Measurements from ENCODE around the gene PRPF4. TPM values are rescaled to one million over a fixed set of nuclear protein-coding genes. Genes with fewer than 3 reads are reported as not detected.
"Not testable (repeated sequence)": the region's sequence is repeated elsewhere in the genome, so short reads cannot be mapped to it uniquely, and the experiment has no call there.

PRPF4 gene
- 10 to 100 TPM; 65.9 to 66.3 TPM for total RNA-seq

DNA sequence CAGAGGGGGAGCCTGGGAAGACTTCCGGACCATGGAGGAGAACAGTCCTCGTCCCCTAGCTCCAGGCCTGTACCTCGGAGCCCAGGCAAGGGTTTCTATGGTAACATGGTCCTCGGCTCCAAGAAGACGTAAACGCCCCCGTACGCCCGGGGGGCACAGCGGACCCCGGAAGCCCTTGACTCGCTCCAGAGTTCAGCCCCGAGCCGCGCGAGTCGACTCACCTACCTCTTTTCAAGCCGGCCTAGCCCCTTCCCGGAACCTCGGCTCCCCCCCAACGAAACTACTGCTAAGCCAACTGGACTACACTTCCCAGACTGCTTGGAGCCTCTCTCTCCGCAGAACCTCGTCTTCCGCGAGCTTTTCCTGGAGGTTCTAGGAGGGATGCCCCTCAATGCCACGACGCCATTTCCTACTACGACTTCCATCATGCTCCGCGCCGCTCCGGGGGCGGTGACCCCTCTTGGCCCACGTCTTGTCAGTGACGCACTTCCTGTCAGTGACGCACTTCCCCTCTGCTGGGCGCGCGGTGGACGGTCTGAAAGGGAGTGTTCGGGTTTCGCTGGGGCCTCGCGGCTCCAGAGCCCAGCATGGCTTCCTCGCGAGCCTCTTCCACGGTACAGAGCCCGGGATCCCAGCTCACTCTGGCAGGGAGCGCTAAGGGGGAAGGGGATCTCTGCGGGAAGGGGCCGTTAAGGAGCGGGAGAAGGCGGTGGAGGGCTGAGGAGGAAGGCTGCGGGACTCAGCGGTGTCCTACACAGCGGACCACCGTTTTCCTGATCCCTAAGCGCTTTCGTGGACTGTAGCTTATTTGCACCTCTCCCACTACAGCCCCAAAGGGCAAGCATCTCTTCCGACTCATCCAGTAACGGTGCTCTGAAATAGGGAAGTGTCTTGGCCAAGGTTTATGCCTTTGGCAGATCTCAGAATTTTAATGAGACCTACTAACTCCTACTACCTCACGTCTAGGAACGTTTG, at the start of gene PRPF4, which contains the start of gene CDC26:
Gene PRPF4, plus strand, starts transcription at position 502 of the 975 bp plus-strand sequence. Its CDS starts 86 bp downstream, at position 588.
Gene CDC26, minus strand, starts transcription at position 416 of the 975 bp plus-strand sequence. CDS start 3,065 bp downstream, outside the sequence.
- peaks cover 18% of the 10 kb centered on the region for H3K36me3 Mint-ChIP-seq
- H3K4me3 Mint-ChIP-seq: no peak within 1 kb of the TSS
- no peaks in the 10 kb centered on the region for H3K27me3 Mint-ChIP-seq
- peaks cover 26% of the 10 kb centered on the region for H3K4me1 Mint-ChIP-seq
- no peaks in the 10 kb centered on the region for H3K9me3 Mint-ChIP-seq
- DNase-seq: peak; percentile 97
- H3K27ac Mint-ChIP-seq: no peak within 1 kb of the TSS

DNA sequence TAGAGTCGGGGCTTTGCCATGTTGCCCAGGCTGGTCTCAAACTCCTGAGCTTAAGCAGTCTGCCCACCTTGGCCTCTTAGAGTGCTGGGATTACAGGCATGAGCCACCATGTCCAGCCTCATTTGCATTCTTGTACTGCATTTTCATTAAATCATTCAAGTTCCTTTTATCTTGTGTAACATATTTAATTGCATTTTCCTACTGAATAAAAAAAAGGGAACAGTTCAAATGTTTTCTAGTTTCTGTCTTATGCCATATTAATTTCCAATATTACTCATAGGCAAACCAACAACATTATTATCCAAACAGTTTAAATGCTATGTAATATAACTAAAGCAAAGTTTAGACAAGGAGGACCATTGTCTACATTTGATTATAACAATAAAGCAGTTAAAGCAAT, 48.0 kb upstream of the PRPF4 start:
- no peak overlapping the region for H3K4me3 Mint-ChIP-seq
- H3K27me3 Mint-ChIP-seq: no peaks in the 10 kb centered on the region
- peaks cover 10% of the 10 kb centered on the region for H3K36me3 Mint-ChIP-seq
- no peak overlapping the region for H3K27ac Mint-ChIP-seq
- no peak for DNase-seq
- H3K9me3 Mint-ChIP-seq: no peaks in the 10 kb centered on the region
- H3K4me1 Mint-ChIP-seq: peaks cover 22% of the 10 kb centered on the region

- DNase-seq: no peak
- Mint-ChIP-seq H3K9me3 (no peaks in the 10 kb centered on the region), H3K27me3 (no peaks in the 10 kb centered on the region), H3K4me3 (no peak overlapping the region), H3K27ac (no peak overlapping the region), H3K36me3 (peaks cover 10% of the 10 kb centered on the region), H3K4me1 (peaks cover 20% of the 10 kb centered on the region)
Measured at GRCh38 chr9:113228130-113228665, 47.3 kb upstream of the PRPF4 start.

DNA sequence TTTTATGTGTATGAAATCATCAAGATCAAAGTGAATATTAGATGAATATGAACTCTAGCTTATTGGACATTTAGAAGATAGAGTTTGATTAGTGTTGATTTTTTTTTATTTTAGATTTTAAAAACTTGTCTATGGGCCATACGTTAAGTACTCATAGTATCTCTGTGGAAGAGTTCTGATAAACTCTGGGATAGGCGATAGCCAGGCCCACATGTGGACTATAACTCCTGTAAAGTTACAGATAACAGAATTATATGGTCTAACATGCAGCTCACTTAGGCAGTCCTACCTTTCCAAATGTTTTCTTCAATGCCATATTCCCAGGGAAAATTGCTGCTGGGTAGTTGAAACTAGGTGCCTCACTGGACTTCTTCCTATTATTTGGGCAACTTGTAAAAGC, 43.8 kb upstream of the PRPF4 start:
- Mint-ChIP-seq H3K4me3 (no peak overlapping the region), H3K27ac (no peak overlapping the region), H3K36me3 (peaks cover 2% of the 10 kb centered on the region), H3K9me3 (no peaks in the 10 kb centered on the region), H3K4me1 (peaks cover 20% of the 10 kb centered on the region), H3K27me3 (no peaks in the 10 kb centered on the region)
- no peak for DNase-seq

- not testable (repeated sequence) for DNase-seq, H3K4me3 Mint-ChIP-seq, H3K36me3 Mint-ChIP-seq, H3K9me3 Mint-ChIP-seq, H3K27ac Mint-ChIP-seq, H3K27me3 Mint-ChIP-seq
- peaks cover 12% of the 10 kb centered on the region for H3K4me1 Mint-ChIP-seq
Measured at GRCh38 chr9:113235701-113236255, 39.7 kb upstream of the PRPF4 start.

GRCh38 chr9:113237026-113237425, 38.4 kb upstream of the PRPF4 start:
- Mint-ChIP-seq H3K36me3 (peaks cover 2% of the 10 kb centered on the region), H3K27me3 (no peaks in the 10 kb centered on the region), H3K9me3 (no peaks in the 10 kb centered on the region), H3K4me3 (no peak overlapping the region), H3K27ac (no peak overlapping the region), H3K4me1 (peaks cover 11% of the 10 kb centered on the region)
- DNase-seq: no peak

DNA sequence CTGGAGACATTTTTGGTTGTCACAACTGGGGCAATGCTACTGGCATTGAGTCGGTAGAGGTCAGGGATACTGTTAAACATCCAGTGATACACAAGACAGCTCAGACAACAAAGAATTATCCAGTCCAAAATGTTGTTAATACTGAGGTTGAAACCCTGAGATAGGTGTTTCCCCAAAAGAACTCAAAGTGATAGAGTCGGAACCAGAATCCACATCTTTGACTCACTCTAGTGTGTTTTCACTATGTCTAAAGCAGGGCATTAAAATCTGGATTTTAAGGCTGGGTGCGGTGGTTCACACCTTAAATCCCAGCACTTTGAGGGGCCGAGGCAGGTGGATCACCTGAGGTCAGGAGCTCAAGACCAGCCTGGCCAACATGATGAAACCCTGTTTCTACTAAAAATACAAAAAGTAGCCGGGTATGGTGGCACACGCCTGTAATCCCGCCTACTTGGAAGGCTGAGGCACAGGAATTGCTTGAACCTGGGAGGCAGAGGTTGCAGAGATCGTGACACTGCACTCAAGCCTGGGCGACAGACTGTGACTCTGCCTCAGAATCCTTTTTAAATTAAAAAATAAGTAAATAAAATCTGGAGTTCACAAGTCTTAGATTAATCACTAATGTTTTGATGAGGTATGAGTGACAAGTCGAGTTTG, 37.1 kb upstream of the PRPF4 start:
- Mint-ChIP-seq H3K36me3 (peaks cover 2% of the 10 kb centered on the region), H3K27ac (no peak overlapping the region), H3K4me3 (no peak overlapping the region), H3K9me3 (no peaks in the 10 kb centered on the region), H3K4me1 (peaks cover 6% of the 10 kb centered on the region), H3K27me3 (no peaks in the 10 kb centered on the region)
- DNase-seq: no peak

DNA sequence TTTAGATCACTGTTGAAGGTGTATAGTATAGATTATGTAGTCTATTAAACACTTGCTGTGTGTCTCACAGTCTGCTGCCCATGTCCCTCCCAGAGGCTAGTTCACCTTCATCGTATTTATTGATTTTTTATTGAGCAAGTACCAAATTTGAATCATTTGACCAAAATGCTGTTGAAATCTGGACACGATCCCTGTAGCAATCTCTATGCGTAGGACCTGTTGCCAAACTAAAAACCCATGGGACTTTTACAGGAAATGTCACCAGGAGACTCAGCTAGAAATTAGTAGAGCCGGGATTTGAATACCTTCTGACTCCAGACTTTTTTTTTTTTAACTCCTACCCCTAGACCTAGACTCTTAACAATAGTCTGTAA, 36.6 kb upstream of the PRPF4 start:
- no peak overlapping the region for H3K27ac Mint-ChIP-seq
- H3K36me3 Mint-ChIP-seq: peaks cover 2% of the 10 kb centered on the region
- H3K4me3 Mint-ChIP-seq: no peak overlapping the region
- H3K27me3 Mint-ChIP-seq: no peaks in the 10 kb centered on the region
- peaks cover 6% of the 10 kb centered on the region for H3K4me1 Mint-ChIP-seq
- H3K9me3 Mint-ChIP-seq: no peaks in the 10 kb centered on the region
- DNase-seq: no peak

GRCh38 chr9:113241161-113241560, 34.3 kb upstream of the PRPF4 start:
- DNase-seq: no peak
- no peaks in the 10 kb centered on the region for H3K9me3 Mint-ChIP-seq
- no peaks in the 10 kb centered on the region for H3K27me3 Mint-ChIP-seq
- H3K27ac Mint-ChIP-seq: no peak overlapping the region
- H3K36me3 Mint-ChIP-seq: peaks cover 2% of the 10 kb centered on the region
- H3K4me1 Mint-ChIP-seq: peaks cover 6% of the 10 kb centered on the region
- no peak overlapping the region for H3K4me3 Mint-ChIP-seq

DNA sequence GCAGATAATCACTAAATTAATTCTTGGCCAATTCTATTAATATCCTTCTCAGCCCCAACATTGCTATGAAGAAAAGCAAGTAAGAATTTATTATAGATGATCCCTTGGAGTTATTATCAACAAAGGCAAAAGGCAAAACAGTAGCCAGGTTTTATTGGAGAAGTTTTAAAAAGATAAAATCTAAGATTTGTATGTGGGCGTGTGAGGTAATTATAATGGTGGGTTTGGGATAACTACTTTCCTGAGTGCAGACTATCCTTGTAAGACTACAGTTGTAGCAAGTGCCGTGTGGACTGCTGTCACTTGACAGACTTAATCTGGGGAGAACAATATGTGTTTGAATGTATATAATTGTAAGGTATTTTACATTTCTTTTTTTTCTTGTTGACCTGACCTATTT, 30.9 kb upstream of the PRPF4 start:
- Mint-ChIP-seq H3K27me3 (no peaks in the 10 kb centered on the region), H3K36me3 (peaks cover 8% of the 10 kb centered on the region), H3K27ac (no peak overlapping the region), H3K9me3 (peaks cover 2% of the 10 kb centered on the region), H3K4me3 (no peak overlapping the region), H3K4me1 (no peaks in the 10 kb centered on the region)
- no peak for DNase-seq

DNA sequence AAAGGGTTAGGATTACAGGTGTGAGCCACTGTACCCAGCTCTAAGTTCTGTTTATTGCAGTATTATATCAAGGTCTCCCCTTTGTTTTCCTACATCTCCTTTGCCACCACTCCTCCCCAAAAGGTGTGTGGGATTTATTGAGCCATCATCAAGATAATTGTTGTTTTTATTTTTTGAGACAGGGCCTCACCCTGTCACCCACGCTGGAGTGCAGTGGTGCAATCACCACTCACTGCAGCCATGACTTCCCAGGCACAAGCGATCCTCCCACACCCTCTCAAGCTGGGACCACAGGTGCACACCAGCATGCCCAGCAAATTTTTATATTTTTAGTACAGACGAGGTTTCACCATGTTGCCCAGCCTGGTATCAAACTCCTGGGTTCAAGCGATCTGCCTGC, 29.6 kb upstream of the PRPF4 start:
- H3K27ac Mint-ChIP-seq: no peak overlapping the region
- no peak for DNase-seq
- H3K9me3 Mint-ChIP-seq: peaks cover 2% of the 10 kb centered on the region
- peaks cover 7% of the 10 kb centered on the region for H3K36me3 Mint-ChIP-seq
- H3K4me1 Mint-ChIP-seq: no peaks in the 10 kb centered on the region
- no peak overlapping the region for H3K4me3 Mint-ChIP-seq
- no peaks in the 10 kb centered on the region for H3K27me3 Mint-ChIP-seq

- H3K9me3 Mint-ChIP-seq: peaks cover 2% of the 10 kb centered on the region
- H3K4me3 Mint-ChIP-seq: no peak overlapping the region
- DNase-seq: no peak
- H3K36me3 Mint-ChIP-seq: peaks cover 7% of the 10 kb centered on the region
- H3K4me1 Mint-ChIP-seq: no peaks in the 10 kb centered on the region
- no peak overlapping the region for H3K27ac Mint-ChIP-seq
- H3K27me3 Mint-ChIP-seq: no peaks in the 10 kb centered on the region
Measured at GRCh38 chr9:113246928-113247327, 28.5 kb upstream of the PRPF4 start.

DNA sequence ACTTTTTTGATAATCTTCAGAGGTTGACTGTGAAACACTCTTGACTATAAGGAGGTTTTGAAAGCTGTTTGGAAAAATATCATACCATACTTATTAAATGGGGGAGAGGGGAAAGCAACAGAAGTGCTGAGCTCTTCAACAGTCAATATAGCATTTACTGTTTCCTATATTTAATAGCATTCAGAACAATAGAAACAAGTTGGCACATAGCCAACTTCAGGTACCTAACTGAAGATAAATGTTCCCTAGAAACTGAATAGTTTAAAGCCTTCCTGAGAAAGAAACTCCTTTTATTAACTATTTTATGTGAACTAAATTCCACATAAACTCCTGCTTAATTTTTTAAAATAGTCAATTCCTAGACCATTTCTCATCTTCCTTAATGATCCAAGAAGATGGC, 27.8 kb upstream of the PRPF4 start:
- Mint-ChIP-seq H3K36me3 (peaks cover 7% of the 10 kb centered on the region), H3K27me3 (no peaks in the 10 kb centered on the region), H3K4me1 (no peaks in the 10 kb centered on the region), H3K27ac (no peak overlapping the region), H3K9me3 (peaks cover 2% of the 10 kb centered on the region), H3K4me3 (no peak overlapping the region)
- no peak for DNase-seq

GRCh38 chr9:113249661-113250060, 25.8 kb upstream of the PRPF4 start:
- not testable (repeated sequence) for H3K4me3 Mint-ChIP-seq, H3K36me3 Mint-ChIP-seq, H3K27me3 Mint-ChIP-seq, H3K27ac Mint-ChIP-seq, H3K9me3 Mint-ChIP-seq, H3K4me1 Mint-ChIP-seq, DNase-seq

DNA sequence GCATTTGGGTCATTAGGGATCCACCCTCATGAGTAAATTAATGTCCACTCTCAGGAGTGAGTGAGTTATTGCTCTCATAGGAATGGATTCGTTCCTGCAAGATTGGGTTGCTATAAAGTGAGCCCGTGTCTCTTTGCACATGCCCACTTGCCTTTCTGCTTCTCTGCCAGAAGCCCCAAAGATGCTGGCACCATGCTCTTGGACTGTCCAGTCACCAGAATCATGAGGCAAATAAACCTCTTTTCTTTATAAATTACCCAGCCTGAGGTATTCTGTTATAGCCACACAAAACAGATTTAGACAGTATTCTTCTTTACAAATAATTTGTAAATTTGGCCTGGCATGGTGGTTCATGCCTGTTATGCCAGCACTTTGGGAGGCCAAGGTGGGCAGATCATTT, 24.7 kb upstream of the PRPF4 start:
- DNase-seq: no peak
- no peaks in the 10 kb centered on the region for H3K4me1 Mint-ChIP-seq
- no peaks in the 10 kb centered on the region for H3K27me3 Mint-ChIP-seq
- H3K4me3 Mint-ChIP-seq: no peak overlapping the region
- peaks cover 2% of the 10 kb centered on the region for H3K9me3 Mint-ChIP-seq
- no peak overlapping the region for H3K27ac Mint-ChIP-seq
- H3K36me3 Mint-ChIP-seq: peaks cover 7% of the 10 kb centered on the region
